Fibroblast of villous mesenchyme (primary cell): Measurements from ENCODE around the gene ZNF506. TPM values are rescaled to one million over a fixed set of nuclear protein-coding genes. Genes with fewer than 3 reads are reported as not detected.
"Not testable (repeated sequence)": the region's sequence is repeated elsewhere in the genome, so short reads cannot be mapped to it uniquely, and the experiment has no call there.

Experiments
- DNase-seq: peaks from one replicate; pipeline ENCODE4 v3.0.0-alpha.2; 2010; ENCODE audit warnings: low read depth
- H3K4me3 ChIP-seq: 2 replicates; pipeline ENCODE4 v1.5.1; 2011; ENCODE audit warnings: low read depth, mild to moderate bottlenecking, low read length
- CTCF ChIP-seq: IDR thresholded peaks from 2 replicates; pipeline ENCODE4 v1.5.1; 2012; ENCODE audit warnings: low read depth, mild to moderate bottlenecking, low read length; ENCODE audit not compliant: insufficient read depth
- total RNA-seq: library from RNA; depleted of rRNA; stranded (reverse); fragments of >200 nt; gene quantifications from 2 replicates; pipeline ENCODE4 v1.2.3, GENCODE V29; 2012

Gene ZNF506
- total RNA-seq, 1 donor, result 7.3 TPM

GRCh38 chr19:19817357-19817756 is 4.2 kb downstream of the ZNF506 start:
- TF ChIP-seq CTCF, result no peak
- H3K4me3 ChIP-seq, result no peak overlapping the region
- DNase-seq, result no peak

GRCh38 chr19:19816679-19817078 is 4.9 kb downstream of the ZNF506 start:
- H3K4me3 ChIP-seq, result no peak overlapping the region
- no peak for DNase-seq
- no peak for TF ChIP-seq CTCF

GRCh38 chr19:19811999-19812398 is 9.6 kb downstream of the ZNF506 start:
- DNase-seq, H3K4me3 ChIP-seq: not testable (repeated sequence)

- TF ChIP-seq CTCF, result no peak
- H3K4me3 ChIP-seq, result no peak overlapping the region
- no peak for DNase-seq
Measured at GRCh38 chr19:19805480-19805879, 16.1 kb downstream of the ZNF506 start.

GRCh38 chr19:19788015-19788414 is 33.5 kb downstream of the ZNF506 start:
- DNase-seq, result no peak
- no peak for TF ChIP-seq CTCF

GRCh38 chr19:19785476-19785875 is 36.1 kb downstream of the ZNF506 start:
- DNase-seq, H3K4me3 ChIP-seq: not testable (repeated sequence)

More at GRCh38 chr19:19788015-19788414, 33.5 kb downstream of the ZNF506 start:
- H3K4me3 ChIP-seq, result no peak overlapping the region

GRCh38 chr19:19782783-19783182 is 38.8 kb downstream of the ZNF506 start:
- no peak for DNase-seq
- TF ChIP-seq CTCF, result no peak

GRCh38 chr19:19781791-19782190 is 39.8 kb downstream of the ZNF506 start:
- DNase-seq, H3K4me3 ChIP-seq: not testable (repeated sequence)

More at GRCh38 chr19:19782783-19783182, 38.8 kb downstream of the ZNF506 start:
- no peak overlapping the region for H3K4me3 ChIP-seq

- TF ChIP-seq CTCF, result no peak
- no peak overlapping the region for H3K4me3 ChIP-seq
- DNase-seq, result no peak
Measured at GRCh38 chr19:19778666-19779065, 42.9 kb downstream of the ZNF506 start.
